NCI-H526 treated with DMSO at 0.1 percent for 48 hours (cell line): ENCODE measurements around the gene PDZD11.
"Not testable (repeated sequence)": the region's sequence is repeated elsewhere in the genome, so short reads cannot be mapped to it uniquely, and the experiment has no call there.

Experiments
- DNase-seq: peaks from one replicate; lab custom pipeline; 2025; lab: John Stamatoyannopoulos, UW

Gene PDZD11

GRCh38 chrX:70257423-70258288, 32.1 kb downstream of the PDZD11 start:
- no peak for DNase-seq

DNA sequence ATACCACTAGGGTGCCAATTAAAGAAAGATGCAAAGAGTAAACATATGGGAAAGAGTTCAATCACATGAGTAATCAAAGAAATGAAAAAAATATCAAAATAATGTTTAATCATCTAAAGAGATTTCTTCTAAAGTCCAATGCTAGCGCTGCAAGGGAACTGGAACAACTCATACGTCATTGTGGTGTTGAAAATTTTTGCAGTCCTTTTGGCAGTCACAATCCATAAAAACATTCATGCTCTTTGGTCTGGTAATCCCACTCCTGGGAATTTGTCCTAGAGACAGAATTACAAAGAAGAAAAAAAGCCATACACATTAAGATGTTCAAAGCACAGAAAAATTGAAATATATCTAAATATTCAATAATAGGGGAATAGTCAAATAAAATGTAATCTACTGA, 34.3 kb downstream of the PDZD11 start:
- no peak for DNase-seq

DNA sequence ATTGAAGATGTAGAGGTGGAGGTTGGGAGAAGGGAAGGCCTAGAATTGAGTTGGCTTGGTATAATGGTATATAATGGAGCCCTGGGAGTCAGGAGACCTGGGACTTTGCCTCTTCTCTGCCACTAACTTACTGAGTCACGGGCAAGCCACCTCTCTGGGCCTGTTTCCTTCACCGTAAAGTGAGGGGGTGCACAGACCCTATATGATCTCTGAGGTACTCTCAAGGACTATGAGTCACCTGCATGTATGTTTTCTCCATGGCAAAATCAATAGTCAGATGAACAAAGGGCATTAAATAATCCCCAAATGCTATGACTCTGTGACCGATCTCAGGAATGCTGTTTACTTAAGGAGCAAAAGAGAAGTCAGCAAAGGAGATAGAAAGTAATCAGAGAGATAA, 34.8 kb downstream of the PDZD11 start:
- DNase-seq, result no peak

DNA sequence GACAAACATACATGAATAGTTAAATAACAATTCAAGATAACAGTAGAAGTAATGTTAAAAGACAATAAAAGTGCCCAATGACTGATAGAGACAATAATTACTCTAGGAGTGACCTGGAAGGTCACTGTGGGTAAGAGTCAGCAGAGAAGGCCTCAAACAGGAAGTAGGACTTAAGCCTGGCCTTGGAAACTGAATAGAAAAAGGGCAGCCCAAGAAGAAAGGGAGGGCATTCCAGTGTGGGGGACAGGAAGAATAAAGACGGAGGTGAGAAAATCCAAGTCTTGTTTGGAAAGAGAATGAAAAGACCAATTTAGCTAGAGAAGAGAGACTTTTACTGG, 35.7 kb downstream of the PDZD11 start:
- DNase-seq, result no peak

GRCh38 chrX:70253377-70254062, 36.2 kb downstream of the PDZD11 start:
- no peak for DNase-seq

DNA sequence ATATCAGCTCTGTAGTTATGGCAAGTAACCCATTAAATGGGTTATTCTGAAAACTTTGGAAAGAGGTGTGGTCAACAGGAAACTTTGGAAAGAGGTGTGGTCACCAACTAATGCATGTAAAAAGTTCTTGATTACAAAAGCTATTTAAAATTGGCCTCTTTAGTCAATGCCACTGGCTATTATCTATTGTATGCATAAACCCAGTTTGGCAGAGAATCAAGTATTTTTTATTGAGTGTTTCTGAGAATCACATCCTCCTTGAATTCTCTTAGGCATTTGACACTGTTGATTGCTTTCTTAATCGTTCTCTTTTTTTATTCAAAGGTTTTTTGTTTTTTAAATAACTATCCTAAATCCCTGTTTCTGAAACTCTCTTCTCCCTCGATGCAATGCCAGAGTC, 37.2 kb downstream of the PDZD11 start:
- DNase-seq, result no peak

DNA sequence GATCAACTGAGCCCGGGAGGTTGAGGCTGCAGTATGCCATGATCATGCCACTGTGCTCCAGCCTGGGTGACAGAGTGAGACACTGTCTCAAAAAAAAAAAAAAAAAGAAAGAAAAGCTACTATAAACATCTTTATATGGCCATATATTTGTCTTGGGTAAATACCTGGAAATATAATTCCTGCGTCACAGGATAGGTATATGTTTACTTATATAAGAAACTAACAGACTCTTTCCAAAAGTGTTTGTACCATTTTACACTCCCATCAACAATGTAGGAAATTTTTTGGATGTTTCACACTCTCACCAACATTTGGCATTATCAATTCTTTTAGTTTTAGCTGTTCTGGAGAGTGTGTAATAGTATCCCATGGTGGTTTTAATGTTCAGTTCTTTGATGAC, 42.5 kb downstream of the PDZD11 start:
- no peak for DNase-seq

- no peak for DNase-seq
Measured at GRCh38 chrX:70244881-70245280, 44.8 kb downstream of the PDZD11 start.

DNA sequence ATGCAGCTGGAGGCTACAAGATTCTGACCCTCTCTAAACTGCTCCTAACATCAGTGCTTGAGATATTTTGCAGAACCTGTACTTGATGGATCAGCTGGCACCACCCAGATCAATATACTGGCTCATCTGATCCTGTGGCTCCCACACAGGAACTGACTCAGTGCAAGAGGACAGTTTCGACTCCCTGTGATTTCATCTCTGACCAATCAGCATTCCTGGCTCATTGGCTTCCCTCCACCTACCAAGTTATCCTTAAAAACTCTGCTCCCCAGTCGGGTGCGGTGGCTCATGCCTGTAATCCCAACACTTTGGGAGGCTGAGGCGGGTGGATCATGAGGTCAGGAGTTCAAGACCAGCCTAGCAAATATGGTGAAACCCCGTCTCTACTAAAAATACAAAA, 46.1 kb downstream of the PDZD11 start:
- DNase-seq, result not testable (repeated sequence)

GRCh38 chrX:70241501-70241900, 48.2 kb downstream of the PDZD11 start:
- DNase-seq, result no peak

GRCh38 chrX:70240751-70241150, 49.0 kb downstream of the PDZD11 start:
- no peak for DNase-seq
